Neural cell (in vitro differentiated cells): ENCODE measurements around the gene SLC13A3. TPM values are rescaled to one million over a fixed set of nuclear protein-coding genes. Genes with fewer than 3 reads are reported as not detected.

Experiments
- H2AFZ ChIP-seq: fragments of 200-600, 300-800 bp; sonication (generic), shearing (Covaris generic); 2 replicates; pipeline ENCODE4 v1.6.0; 2014; ENCODE audit warnings: low read depth, mild to moderate bottlenecking, antibody characterized with exemption, low read length, moderate library complexity
- H3F3A ChIP-seq: fragments of 200-600 bp; shearing (Covaris generic); 2 replicates; pipeline ENCODE4 v1.6.1; 2016; ENCODE audit warnings: mild to moderate bottlenecking, moderate library complexity, mixed read lengths, antibody characterized with exemption, low read length; ENCODE audit not compliant: insufficient read depth, poor library complexity, severe bottlenecking
- H3K27ac ChIP-seq: fragments of 200-600, 300-800 bp; sonication (generic), shearing (Covaris generic); 2 replicates; pipeline ENCODE4 v1.5.1; 2014; ENCODE audit warnings: mild to moderate bottlenecking, low read length, moderate library complexity
- H3K27me3 ChIP-seq: fragments of 300-800, 200-600 bp; sonication (generic), shearing (Covaris generic); 2 replicates; pipeline ENCODE4 v1.6.0; 2014; ENCODE audit warnings: mild to moderate bottlenecking, low read depth, low read length, moderate library complexity; ENCODE audit not compliant: insufficient read depth
- H3K36me3 ChIP-seq: fragments of 300-800, 200-600 bp; sonication (generic), shearing (Covaris generic); 2 replicates; pipeline ENCODE4 v1.5.1; 2014; ENCODE audit warnings: mild to moderate bottlenecking, antibody characterized with exemption, low read length, moderate library complexity; ENCODE audit not compliant: insufficient read depth
- H3K4me2 ChIP-seq: fragments of 300-800, 200-600 bp; sonication (generic), shearing (Covaris generic); 2 replicates; pipeline ENCODE4 v1.6.0; 2014; ENCODE audit warnings: mild to moderate bottlenecking, low read length
- H3K4me3 ChIP-seq: fragments of 300-800, 200-600 bp; sonication (generic), shearing (Covaris generic); 2 replicates; pipeline ENCODE4 v1.5.1; 2014; ENCODE audit warnings: mild to moderate bottlenecking, low read length, moderate library complexity
- H3K79me2 ChIP-seq: fragments of 200-600 bp; shearing (Covaris generic); replicated peaks from 2 replicates; pipeline ENCODE4 v1.6.0; 2014; ENCODE audit warnings: mild to moderate bottlenecking, low read length, moderate library complexity; ENCODE audit not compliant: insufficient read depth
- H3K9ac ChIP-seq: fragments of 300-800, 200-600 bp; sonication (generic), shearing (Covaris generic); 2 replicates; pipeline ENCODE4 v1.6.1; 2016; ENCODE audit warnings: mild to moderate bottlenecking, low read length, mixed read lengths
- H3K9me2 ChIP-seq: fragments of 200-600 bp; shearing (Covaris generic); 2 replicates; pipeline ENCODE4 v1.6.1; 2016; ENCODE audit warnings: mild to moderate bottlenecking, low read length, mixed read lengths; ENCODE audit not compliant: insufficient read depth
- H3K9me3 ChIP-seq: fragments of 200-600, 300-800 bp; sonication (generic), shearing (Covaris generic); 2 replicates; pipeline ENCODE4 v1.6.1; 2016; ENCODE audit warnings: mild to moderate bottlenecking, mixed run types, low read length, moderate library complexity, mixed read lengths
- H4K20me1 ChIP-seq: fragments of 200-600 bp; shearing (Covaris generic); 2 replicates; pipeline ENCODE4 v1.6.1; 2016; ENCODE audit warnings: mild to moderate bottlenecking, mixed run types; ENCODE audit not compliant: insufficient read depth
- EP300 ChIP-seq: fragments of 450-650 bp; conservative IDR thresholded peaks from 2 replicates; pipeline ENCODE4 v1.6.1; 2014; ENCODE audit warnings: antibody characterized with exemption, mild to moderate bottlenecking, moderate library complexity; ENCODE audit not compliant: poor library complexity, severe bottlenecking
- EZH2 ChIP-seq: fragments of 200-600, 300-800 bp; shearing (Covaris generic), sonication (generic); IDR thresholded peaks from 2 replicates; pipeline ENCODE4 v1.6.1; 2014; ENCODE audit warnings: antibody characterized with exemption, low read length, borderline replicate concordance, mild to moderate bottlenecking; ENCODE audit not compliant: insufficient read depth, poor library complexity, severe bottlenecking
- MXI1 ChIP-seq: fragments of 450-650 bp; conservative IDR thresholded peaks from 2 replicates; pipeline ENCODE4 v1.6.1; 2014; ENCODE audit warnings: antibody characterized with exemption, mild to moderate bottlenecking; ENCODE audit not compliant: poor library complexity, severe bottlenecking
- POLR2AphosphoS5 ChIP-seq: IDR thresholded peaks from 2 replicates; pipeline ENCODE4 v1.6.1; 2012
- RAD21 ChIP-seq: fragments of 450-650 bp; conservative IDR thresholded peaks from 2 replicates; pipeline ENCODE4 v1.6.1; 2014; ENCODE audit warnings: antibody characterized with exemption, mild to moderate bottlenecking, moderate library complexity
- REST ChIP-seq: IDR thresholded peaks from 2 replicates; pipeline ENCODE4 v1.6.1; 2012; ENCODE audit warnings: borderline replicate concordance
- SMC3 ChIP-seq: fragments of 450-650 bp; conservative IDR thresholded peaks from 2 replicates; pipeline ENCODE4 v1.6.1; 2014; ENCODE audit warnings: antibody characterized with exemption, mild to moderate bottlenecking, moderate library complexity; ENCODE audit not compliant: poor library complexity
- TAF1 ChIP-seq: IDR thresholded peaks from 2 replicates; pipeline ENCODE4 v1.6.1; 2012; ENCODE audit warnings: low read depth
- polyA plus RNA-seq: library from polyadenylated mRNA; depleted of rRNA; stranded (reverse); fragments of >200 nt; gene quantifications from 2 replicates; pipeline ENCODE4 v1.2.3, GENCODE V29; 2014
- TF ChIP-seq, protein P1 (sequence below): fragments of 450-650 bp; IDR thresholded peaks from 2 replicates; pipeline ENCODE4 v1.5.1; 2014; ENCODE audit warnings: antibody characterized with exemption, mild to moderate bottlenecking, moderate library complexity; ENCODE audit not compliant: poor library complexity, severe bottlenecking

SLC13A3 gene
- polyA plus RNA-seq, 1 donor from 2014 or later = 5.5 TPM

- no peak for TF ChIP-seq TAF1
- TF ChIP-seq EP300 = no peak
- no peak for TF ChIP-seq SMC3
- H3K9ac ChIP-seq = peak overlapping the region; percentile 90
- H4K20me1 ChIP-seq = no peaks in the 10 kb centered on the region
- H3K4me2 ChIP-seq = peak overlapping the region; percentile 49
- no peaks in the 10 kb centered on the region for H3K27me3 ChIP-seq
- peaks cover 5% of the 10 kb centered on the region for H3K36me3 ChIP-seq
- peaks cover 6% of the 10 kb centered on the region for H3F3A ChIP-seq
- H3K27ac ChIP-seq = peak overlapping the region; percentile 82
- no peaks in the 10 kb centered on the region for H3K9me2 ChIP-seq
- H3K79me2 ChIP-seq = peaks cover 38% of the 10 kb centered on the region
- no peaks in the 10 kb centered on the region for H3K9me3 ChIP-seq
- H3K4me3 ChIP-seq = peak overlapping the region; percentile 78
- H2AFZ ChIP-seq = peak overlapping the region; percentile 36
Observed at GRCh38 chr20:46689754-46690085, 38.5 kb upstream of the SLC13A3 start.

DNA sequence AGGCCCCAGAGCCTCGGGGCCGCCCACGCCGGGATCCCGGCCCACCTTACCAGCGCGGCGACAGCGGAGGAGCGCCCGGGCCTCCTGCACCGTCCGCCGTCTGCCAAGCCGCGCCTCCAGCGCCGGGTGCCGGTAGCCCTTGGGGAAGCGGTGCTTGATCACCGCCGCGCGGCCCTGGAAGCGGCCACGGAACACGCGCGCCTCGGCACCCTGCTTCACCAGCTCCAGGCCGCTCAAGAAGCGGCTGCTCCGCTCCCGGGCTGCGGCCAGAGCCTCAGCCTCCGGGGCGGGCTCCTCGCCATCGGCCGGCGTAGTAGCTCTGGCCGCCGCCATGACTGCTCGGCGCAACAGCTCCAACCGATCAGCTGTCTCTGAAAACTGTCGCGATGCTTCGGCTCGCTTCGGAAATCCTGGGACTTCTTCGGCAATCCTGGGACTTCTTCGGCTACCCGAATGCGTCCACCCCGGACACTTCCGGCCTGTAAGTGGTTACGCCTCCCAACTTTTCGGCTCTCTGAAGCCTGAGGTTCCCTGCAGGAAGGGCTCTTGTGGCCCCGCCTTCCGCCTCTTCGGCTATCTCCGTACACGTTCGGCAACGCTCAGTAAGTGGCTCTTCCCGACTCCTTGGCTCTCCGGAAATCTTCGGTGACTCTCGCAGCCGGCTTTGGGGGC, 38.0 kb upstream of the SLC13A3 start, which contains the start of gene TP53RK:
Gene TP53RK (minus strand): TSS at position 363 of the 672 bp plus-strand sequence. CDS start 30 bp downstream, at position 333.
- H3K9ac ChIP-seq = peak within 1 kb of the TSS; percentile 90
- H3K4me3 ChIP-seq = peak within 1 kb of the TSS; percentile 78
- H3K9me3 ChIP-seq = no peaks in the 10 kb centered on the region
- H2AFZ ChIP-seq = peak within 1 kb of the TSS; percentile 48
- peaks cover 5% of the 10 kb centered on the region for H3K36me3 ChIP-seq
- H3K9me2 ChIP-seq = no peaks in the 10 kb centered on the region
- no peaks in the 10 kb centered on the region for H4K20me1 ChIP-seq
- H3K4me2 ChIP-seq = peak within 1 kb of the TSS; percentile 56
- H3K27ac ChIP-seq = peak within 1 kb of the TSS; percentile 82
- H3K79me2 ChIP-seq = peaks cover 40% of the 10 kb centered on the region
- H3F3A ChIP-seq = peaks cover 6% of the 10 kb centered on the region
- peak; percentile 90 for TF ChIP-seq POLR2AphosphoS5
- peak; percentile 97 for TF ChIP-seq TAF1
- TF ChIP-seq EP300 = peak; percentile 42
- TF ChIP-seq, protein P1, sequence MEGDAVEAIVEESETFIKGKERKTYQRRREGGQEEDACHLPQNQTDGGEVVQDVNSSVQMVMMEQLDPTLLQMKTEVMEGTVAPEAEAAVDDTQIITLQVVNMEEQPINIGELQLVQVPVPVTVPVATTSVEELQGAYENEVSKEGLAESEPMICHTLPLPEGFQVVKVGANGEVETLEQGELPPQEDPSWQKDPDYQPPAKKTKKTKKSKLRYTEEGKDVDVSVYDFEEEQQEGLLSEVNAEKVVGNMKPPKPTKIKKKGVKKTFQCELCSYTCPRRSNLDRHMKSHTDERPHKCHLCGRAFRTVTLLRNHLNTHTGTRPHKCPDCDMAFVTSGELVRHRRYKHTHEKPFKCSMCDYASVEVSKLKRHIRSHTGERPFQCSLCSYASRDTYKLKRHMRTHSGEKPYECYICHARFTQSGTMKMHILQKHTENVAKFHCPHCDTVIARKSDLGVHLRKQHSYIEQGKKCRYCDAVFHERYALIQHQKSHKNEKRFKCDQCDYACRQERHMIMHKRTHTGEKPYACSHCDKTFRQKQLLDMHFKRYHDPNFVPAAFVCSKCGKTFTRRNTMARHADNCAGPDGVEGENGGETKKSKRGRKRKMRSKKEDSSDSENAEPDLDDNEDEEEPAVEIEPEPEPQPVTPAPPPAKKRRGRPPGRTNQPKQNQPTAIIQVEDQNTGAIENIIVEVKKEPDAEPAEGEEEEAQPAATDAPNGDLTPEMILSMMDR = peak; percentile 64
- TF ChIP-seq REST = peak; percentile 77
- no peak for TF ChIP-seq EZH2
- TF ChIP-seq SMC3 = no peak
- no peak for TF ChIP-seq MXI1
- peak; percentile 19 for TF ChIP-seq RAD21
- no peaks in the 10 kb centered on the region for H3K27me3 ChIP-seq
